ENCODE results near the gene NOL3.
A peak's percentile ranks its signal among the peaks of the same experiment; 100 is the strongest.

NOL3 gene

GRCh38 chr16:67173323-67173722 lies 3.0 kb downstream of the NOL3 start:
- no peak for DNase-seq

- peak; percentile 78 for DNase-seq
These were observed 3.7 kb downstream of the NOL3 start for GRCh38 chr16:67173808-67174705.

GRCh38 chr16:67174706-67175231 lies 4.4 kb downstream of the NOL3 start:
- no peak for DNase-seq

DNA sequence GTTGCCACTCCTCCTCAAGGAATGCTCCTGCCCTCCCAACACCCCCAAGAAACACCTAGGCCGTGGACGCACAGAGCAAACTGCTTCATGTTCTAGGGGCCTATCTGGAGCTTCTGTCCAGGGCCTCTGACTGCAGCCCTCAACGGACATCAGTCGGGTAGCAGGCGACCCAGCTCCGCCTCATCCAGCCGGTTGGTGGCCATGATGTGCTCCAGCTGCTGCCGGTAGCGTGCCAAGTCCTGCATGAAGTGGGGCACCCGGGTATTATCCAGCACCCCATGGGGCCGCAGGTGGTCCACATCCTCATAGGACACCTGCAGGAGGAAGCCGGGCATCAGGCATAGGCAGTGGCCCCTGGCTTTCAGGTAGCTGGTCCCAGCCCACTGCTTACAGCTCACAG lies 6.3 kb downstream of the NOL3 start:
- DNase-seq = no peak

DNA sequence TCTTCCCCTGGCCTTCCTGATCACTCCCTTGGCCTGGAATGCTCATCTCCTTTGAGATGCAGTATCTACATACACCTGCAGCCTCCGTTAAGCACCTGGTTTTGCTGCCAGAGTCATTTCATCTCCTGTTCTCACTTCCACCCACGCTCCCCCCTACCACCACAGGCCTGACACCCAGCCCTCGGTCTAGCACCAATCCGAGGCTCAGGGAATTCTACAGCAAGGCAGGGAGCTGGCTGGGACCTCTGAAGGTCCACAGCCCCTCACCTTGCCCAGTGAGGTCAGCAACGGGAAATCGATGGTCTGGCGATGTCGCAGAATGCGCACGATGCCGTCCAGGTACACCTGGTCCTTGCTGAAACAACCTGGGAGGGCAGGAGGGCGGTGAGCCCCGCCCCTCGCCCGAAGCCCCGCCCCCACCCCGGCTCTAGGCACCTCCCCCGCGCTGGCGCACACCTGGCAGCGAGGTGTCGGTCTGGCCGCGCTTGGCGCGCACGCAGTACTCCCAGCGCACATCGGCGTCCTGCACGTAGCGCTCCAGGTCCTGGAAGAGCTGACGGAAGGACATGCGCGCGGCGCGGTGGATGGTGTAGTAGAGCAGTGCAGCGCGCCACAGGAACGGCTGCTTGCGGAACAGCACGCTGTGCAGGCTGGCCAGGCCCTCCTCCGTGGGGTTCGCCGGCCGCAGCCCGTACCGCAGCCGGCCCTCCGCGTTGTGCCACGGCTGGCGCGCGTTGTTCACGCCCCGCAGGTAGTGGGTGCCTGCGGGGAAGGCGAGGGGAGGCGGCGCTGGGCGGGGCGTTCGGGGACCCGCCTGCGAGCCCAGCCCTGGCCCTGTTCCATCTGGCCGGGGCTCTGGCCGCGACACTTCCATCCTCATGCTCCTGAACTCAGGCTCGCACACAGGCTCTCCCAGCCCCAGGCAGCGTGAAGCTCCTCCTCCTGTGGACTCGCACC lies 7.7 kb downstream of the NOL3 start:
- peak; percentile 83 for DNase-seq

DNA sequence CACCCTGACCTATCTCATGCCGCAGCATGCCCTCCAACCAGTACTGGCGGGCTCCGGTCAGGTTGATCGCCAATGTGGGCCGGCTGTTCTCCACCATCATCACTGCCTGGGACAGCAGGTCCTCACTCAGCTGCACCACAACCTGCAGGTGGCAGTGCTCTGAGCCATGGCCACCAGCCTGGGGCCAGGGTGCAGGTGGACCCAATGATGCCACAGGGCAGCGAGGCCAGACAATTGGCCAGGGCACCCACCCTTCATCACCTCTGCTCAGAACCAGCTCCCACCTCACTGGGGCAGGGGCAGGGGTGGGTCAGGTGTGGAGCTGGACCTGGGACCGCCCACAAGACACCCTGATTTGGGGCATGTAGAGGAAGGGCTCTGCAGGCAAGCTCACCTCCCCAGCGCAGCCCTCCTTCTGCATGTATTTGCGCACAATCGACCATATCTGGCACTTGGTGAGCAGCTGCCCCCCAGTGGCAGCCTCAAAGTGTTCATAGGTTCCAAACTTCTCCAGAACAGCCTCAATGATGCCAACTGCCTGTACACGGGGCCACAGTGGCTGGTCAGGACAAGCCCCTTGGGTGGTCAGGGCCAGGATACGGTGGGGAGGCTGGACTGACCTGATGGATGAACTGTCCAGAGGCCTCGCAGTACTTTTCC lies 9.2 kb downstream of the NOL3 start:
- DNase-seq = no peak

DNA sequence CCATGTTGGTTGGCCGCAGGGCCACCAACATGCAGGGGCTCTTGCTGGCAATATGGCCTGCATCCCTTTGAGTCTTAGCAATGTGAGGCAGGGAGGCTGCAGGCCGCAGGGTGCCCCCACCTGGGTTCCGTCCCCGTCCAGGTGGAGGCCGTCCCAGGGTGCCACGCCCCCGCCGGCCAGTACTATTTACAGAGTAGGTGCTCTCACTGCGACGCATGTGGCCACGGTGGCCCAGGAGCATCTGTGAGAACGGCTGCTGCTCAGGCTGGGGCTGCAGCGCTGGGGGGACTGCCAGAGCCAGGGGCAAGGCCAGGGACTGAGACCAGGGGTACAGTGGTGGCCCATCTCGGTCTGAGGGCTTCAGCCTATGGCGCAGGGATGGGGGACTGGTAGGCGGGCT lies 9.8 kb downstream of the NOL3 start:
- DNase-seq = no peak

- no peak for DNase-seq
These were observed 11.0 kb downstream of the NOL3 start for GRCh38 chr16:67181346-67181745.

DNA sequence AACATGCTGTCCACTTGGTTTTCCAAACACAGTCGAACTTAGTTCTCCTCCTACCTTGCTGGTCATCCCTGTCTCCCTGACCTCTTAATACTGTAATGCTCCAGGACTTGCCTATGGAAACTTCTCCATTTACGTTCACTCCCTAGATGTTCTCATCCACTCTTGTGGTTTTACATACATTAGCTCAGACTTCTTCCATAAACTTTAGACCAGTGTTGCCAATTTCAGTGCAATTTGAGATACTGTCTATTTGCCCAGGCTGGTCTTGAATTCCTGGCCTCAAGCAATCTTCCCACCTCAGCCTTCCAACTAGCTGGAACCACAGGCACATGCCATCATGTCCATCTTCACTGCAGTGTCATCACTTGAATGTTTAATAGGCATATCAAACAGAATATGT lies 11.9 kb downstream of the NOL3 start:
- DNase-seq = no peak

DNA sequence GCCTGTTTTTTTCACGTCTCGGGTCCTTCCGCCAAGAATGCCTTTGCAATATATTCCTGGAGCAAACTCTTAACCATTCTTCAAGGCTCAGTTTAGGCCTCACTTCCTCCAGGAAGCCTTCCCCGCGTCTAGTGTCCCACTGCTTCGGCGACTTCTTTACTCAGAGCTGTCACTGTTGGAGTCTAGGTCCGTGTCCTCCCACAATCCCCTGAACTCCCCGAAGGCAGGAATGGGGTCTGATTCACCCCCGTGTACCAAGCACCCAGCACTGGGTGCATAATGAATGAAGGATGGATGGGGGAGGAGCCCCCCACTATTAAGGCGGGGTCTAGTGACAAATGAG lies 12.9 kb downstream of the NOL3 start:
- DNase-seq = no peak

DNA sequence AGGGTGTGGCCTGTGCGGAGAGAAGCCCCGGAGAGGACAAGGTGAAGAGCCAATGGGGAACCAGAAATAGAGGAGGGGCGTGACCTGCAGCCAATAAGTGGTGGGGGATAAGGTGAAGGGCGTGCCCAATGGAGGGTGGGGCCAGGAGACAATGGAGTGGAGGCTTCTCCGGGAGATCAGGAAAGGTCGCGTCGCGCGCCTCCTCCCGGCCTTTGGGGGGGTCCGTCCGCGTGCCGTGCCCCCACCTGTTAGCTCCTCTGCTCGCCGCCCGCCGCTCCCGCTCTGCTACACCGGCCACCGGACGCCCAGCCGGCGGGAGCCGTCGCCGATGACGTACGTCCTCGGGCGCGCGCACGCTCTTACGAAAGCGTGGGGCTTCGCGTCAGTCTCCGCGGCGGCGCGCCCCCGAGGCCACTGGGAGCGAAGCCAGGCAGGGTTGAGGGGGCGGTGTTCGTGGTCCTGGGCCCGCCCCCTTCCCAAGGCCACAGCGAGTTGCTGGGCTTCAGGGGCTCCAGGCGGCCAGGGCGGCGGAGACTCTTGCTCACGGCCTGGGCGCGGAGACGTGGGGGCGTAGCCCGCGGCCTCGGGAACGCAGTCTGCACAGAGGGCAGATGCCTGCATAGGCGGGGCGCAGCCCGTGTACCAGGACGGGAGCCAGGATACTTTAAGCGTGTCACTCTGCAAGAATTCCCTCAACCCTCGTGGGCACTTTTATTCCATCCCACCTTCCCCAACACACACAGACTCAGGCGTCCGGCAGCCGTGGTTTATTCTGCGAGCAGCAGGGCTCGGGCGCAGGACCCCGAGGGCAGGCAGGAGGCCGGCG lies 13.5 kb downstream of the NOL3 start, which contains the start of gene MATCAP1:
Gene MATCAP1, minus strand, starts transcription at position 337 of the 826 bp plus-strand sequence. CDS start 3,353 bp downstream, outside the sequence.
- DNase-seq = peak; percentile 97

DNA sequence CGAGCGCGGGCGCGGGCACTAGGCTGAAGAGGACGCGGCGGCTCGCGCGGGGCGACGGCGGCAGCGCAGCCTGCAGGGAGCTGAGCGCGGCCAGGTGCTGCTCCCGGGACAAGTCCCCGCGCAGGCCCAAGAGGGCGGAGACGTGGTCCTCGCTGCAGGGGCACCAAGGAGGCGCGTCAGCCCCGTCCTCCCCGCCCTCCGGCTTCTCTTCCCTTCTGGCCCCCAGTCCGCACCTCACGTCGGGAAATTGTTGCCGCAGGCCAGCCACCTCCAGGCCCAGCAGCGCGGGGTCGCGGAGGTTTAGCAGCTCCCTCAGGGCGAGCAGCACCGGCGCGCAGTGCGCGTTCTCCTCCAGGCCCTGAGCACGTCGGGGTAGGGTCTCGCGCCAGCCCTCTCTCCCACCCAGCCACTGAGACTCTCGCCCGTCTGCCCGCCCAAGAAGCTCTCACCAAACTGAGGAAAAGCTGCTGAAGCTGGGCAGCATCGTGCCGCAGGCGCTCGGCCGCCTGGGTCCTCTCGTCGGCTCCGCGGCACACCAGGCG lies 14.2 kb downstream of the NOL3 start:
- DNase-seq = no peak

- peak; percentile 63 for DNase-seq
These were observed 14.8 kb downstream of the NOL3 start for GRCh38 chr16:67184995-67185650.

- no peak for DNase-seq
These were observed 15.4 kb downstream of the NOL3 start for GRCh38 chr16:67185651-67186134.

GRCh38 chr16:67186550-67186950 lies 16.2 kb downstream of the NOL3 start:
- DNase-seq = no peak

GRCh38 chr16:67187175-67187890 lies 17.0 kb downstream of the NOL3 start:
- no peak for DNase-seq

GRCh38 chr16:67188323-67188722 lies 18.0 kb downstream of the NOL3 start:
- DNase-seq = no peak

DNA sequence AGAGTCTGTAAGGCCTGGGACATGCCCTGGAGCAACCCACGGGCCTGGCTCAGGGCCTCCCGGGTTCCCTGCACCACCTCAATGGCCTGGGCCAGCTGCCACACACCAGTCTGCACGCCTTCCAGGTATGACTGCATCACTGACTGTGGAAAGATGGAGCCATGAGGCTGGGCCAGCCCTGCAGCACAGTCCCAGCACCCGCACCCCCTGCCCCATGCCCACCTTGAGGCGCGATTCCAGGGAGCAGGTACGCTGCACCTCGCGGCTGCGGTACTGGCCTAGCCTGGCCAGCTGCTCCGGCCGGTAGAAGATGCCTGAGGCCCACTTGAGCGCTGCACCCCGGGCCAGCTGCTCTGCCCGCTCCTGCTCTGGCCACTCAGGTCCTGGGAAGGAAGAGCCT lies 18.5 kb downstream of the NOL3 start:
- no peak for DNase-seq

- DNase-seq = no peak
These were observed 19.7 kb downstream of the NOL3 start, which contains the start of gene EXOC3L1 for GRCh38 chr16:67190041-67190440. TSS of gene EXOC3L1 (minus strand) at chr16:67190136. CDS start at chr16:67189676, 460 bp downstream.

All from NCI-H1436 (cell line).